ENCODE measurements around the gene GADD45G. TPM values are rescaled to one million over a fixed set of nuclear protein-coding genes. Genes with fewer than 3 reads are reported as not detected.

The GADD45G gene
- total and polyA plus RNA-seq, 2 of the 8 experiments (the other 6 are each of a cell fraction or from before 2014, with no cell fraction given) = 7.0 to 11.4 TPM

DNA sequence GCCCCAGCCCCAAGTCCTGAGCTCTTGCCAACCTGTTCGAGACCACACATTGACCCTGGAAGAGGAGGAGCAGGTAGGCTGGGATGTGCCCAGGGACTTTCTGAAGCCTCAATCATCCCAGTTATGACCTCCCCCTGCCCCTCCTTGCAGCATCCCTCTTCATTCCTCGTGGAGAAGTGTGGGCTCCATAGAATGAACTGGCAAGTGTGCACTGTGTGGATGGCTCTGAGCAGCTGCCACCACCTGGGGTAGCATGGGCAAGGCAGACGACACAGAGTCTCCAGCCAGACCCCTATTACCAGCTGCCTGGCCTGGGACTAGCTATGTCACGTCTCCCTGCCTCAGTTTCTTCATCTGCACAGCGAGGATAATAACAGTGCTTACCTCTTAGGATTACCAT is 33.5 kb downstream of the GADD45G start:
- peaks cover 0 to 5% (median 0%) of the 10 kb centered on the region in 4 experiments; a peak in 4 of 7 replicates for H3K4me1 ChIP-seq (replicated peaks in 1 of 4; ENCODE audit: control insufficient read depth in 3 of 4, insufficient read depth in 4 of 4, low read length in 3 of 4)
- H3K4ac ChIP-seq (replicated peaks; ENCODE audit: insufficient read length, low read depth, low read length) = peak overlapping the region; percentile 19
- H3K4me3 ChIP-seq (ENCODE audit: extremely low read depth in 1 of 4, insufficient read depth in 2 of 4, low read depth in 3 of 4, low read length in 4 of 4) = no peak overlapping the region
- no peak overlapping the region for H3K9ac ChIP-seq (replicated peaks in 1 of 4; ENCODE audit: extremely low read depth in 1 of 4, low read depth in 3 of 4, low read length in 3 of 4)
- 85% methylated on average over 5 of the region's 5 CpGs; no CpG with 5 or more reads in 1 of the 2 experiments for WGBS, 2 experiments (ENCODE audit: extremely low coverage in 1 of 2, insufficient coverage in 1 of 2, insufficient read length in 1 of 2, insufficient replicate concordance in 2 of 2, low coverage in 1 of 2, low lambda C conversion rate in 2 of 2, missing lambda C conversion rate in 1 of 2)
- no peak for DNase-seq (ENCODE audit: low read depth in 1 of 2, low spot score in 2 of 2)
- H4K20me1 ChIP-seq (replicated peaks in 1 of 2; ENCODE audit: control insufficient read depth in 1 of 2, insufficient read depth in 2 of 2, low read length in 2 of 2) = no peaks in the 10 kb centered on the region
- TF ChIP-seq BRCA1 (IDR thresholded peaks at IDR 0.05; ENCODE audit: low read depth, low read length) (no peak), CHD1 (IDR thresholded peaks at IDR 0.05; ENCODE audit: low read depth, low read length) (no peak), SIRT6 (IDR thresholded peaks at IDR 0.05; ENCODE audit: low read length) (no peak), CBX8 (IDR thresholded peaks at IDR 0.05; ENCODE audit: borderline replicate concordance, low read depth, low read length) (no peak), SRF (IDR thresholded peaks at IDR 0.05; ENCODE audit: low read depth, low read length) (no peak), SAP30 (IDR thresholded peaks at IDR 0.05; ENCODE audit: insufficient read depth, insufficient replicate concordance, low read length) (no peak), POLR2AphosphoS5 (IDR thresholded peaks at IDR 0.05; ENCODE audit: low read depth, low read length) (no peak), HDAC6 (IDR thresholded peaks at IDR 0.05; ENCODE audit: low read depth, low read length) (no peak), FOSL1 (IDR thresholded peaks at IDR 0.05; ENCODE audit: insufficient read depth, low read depth, low read length) (no peak), YY1 (IDR thresholded peaks at IDR 0.05; ENCODE audit: low read depth, low read length) (no peak)
- TF ChIP-seq, protein P1, sequence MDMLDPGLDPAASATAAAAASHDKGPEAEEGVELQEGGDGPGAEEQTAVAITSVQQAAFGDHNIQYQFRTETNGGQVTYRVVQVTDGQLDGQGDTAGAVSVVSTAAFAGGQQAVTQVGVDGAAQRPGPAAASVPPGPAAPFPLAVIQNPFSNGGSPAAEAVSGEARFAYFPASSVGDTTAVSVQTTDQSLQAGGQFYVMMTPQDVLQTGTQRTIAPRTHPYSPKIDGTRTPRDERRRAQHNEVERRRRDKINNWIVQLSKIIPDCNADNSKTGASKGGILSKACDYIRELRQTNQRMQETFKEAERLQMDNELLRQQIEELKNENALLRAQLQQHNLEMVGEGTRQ (IDR thresholded peaks at IDR 0.05; ENCODE audit: low read length) = no peak
- POLR2A ChIA-PET (ENCODE audit: partially characterized antibody) = interaction anchor here (1.2 to 2.9 kb wide), 2 partner anchors 17 to 34 kb away, joined by 3 to 10 read pairs; partner anchors contain the start of gene GADD45G
- no peak overlapping the region for H3K27ac ChIP-seq (ENCODE audit: low read depth, low read length)
- H2BK5ac ChIP-seq (ENCODE audit: low read depth, low read length) = no peak overlapping the region
- no peak overlapping the region for H4K5ac ChIP-seq (ENCODE audit: insufficient read length, low read depth, low read length)
- no peaks in the 10 kb centered on the region for H3K27me3 ChIP-seq (replicated peaks in 1 of 4; ENCODE audit: control insufficient read depth in 3 of 4, extremely low read depth in 1 of 4, insufficient read depth in 3 of 4, low read length in 3 of 4)
- H3K23me2 ChIP-seq (ENCODE audit: low read depth, low read length) = no peaks in the 10 kb centered on the region
- no peak overlapping the region for H2BK15ac ChIP-seq (ENCODE audit: low read length)
- no peaks in the 10 kb centered on the region for H3K9me3 ChIP-seq (ENCODE audit: insufficient read depth in 2 of 2, low read depth in 1 of 2, low read length in 1 of 2)
- H3K4me2 ChIP-seq (ENCODE audit: insufficient read depth in 1 of 2, low read depth in 2 of 2, low read length in 2 of 2) = no peak overlapping the region
- no peak overlapping the region for H3K23ac ChIP-seq (ENCODE audit: insufficient read length)
- no peak overlapping the region for H4K91ac ChIP-seq (replicated peaks; ENCODE audit: insufficient read length, low read length)
- no peak overlapping the region for H2AK5ac ChIP-seq (ENCODE audit: low read depth, low read length)
- no peak overlapping the region for H3K18ac ChIP-seq (ENCODE audit: extremely low read depth, low read length)
- H3K79me1 ChIP-seq (ENCODE audit: low read depth, low read length) = no peaks in the 10 kb centered on the region
- H3K79me2 ChIP-seq (ENCODE audit: control insufficient read depth in 1 of 2, insufficient read depth in 2 of 2, low read length in 2 of 2) = no peaks in the 10 kb centered on the region
- H2BK12ac ChIP-seq (ENCODE audit: low read depth, low read length) = no peak overlapping the region; the same call in 1 of the 2 replicates
- no peak overlapping the region for H2AFZ ChIP-seq (ENCODE audit: low read length)
- no peak overlapping the region for H3K14ac ChIP-seq (ENCODE audit: insufficient read length)
- H2BK20ac ChIP-seq (ENCODE audit: low read length) = peak overlapping the region; percentile 23; the same call in 1 of the 2 replicates
- no peak for FAIRE-seq
- H3K56ac ChIP-seq (replicated peaks; ENCODE audit: insufficient read length, low read depth, low read length) = no peak overlapping the region
- H4K8ac ChIP-seq (ENCODE audit: extremely low read depth, insufficient read depth, low read length) = no peak overlapping the region
- CTCF ChIA-PET (ENCODE audit: partially characterized antibody) = interaction anchor here (0.6 to 2.7 kb wide), 7 partner anchors 8 to 105 kb away, joined by 3 to 11 read pairs (median 4); no protein-coding TSS in a partner anchor
- no peak overlapping the region for H2BK120ac ChIP-seq (replicated peaks; ENCODE audit: low read depth, low read length)
- H3K36me3 ChIP-seq (ENCODE audit: control insufficient read depth in 2 of 4, insufficient read depth in 4 of 4, low read length in 3 of 4) = no peaks in the 10 kb centered on the region
